GM19023 (cell line): ENCODE data around the gene TTC28.

Experiments
- ATAC-seq: cut with Tn5 transposase; IDR thresholded peaks from one replicate; pipeline ENCODE4 v1.9.1; 2021; ENCODE audit warnings: mild to moderate bottlenecking, moderate library complexity; ENCODE audit not compliant: unreplicated experiment

TTC28 gene

DNA sequence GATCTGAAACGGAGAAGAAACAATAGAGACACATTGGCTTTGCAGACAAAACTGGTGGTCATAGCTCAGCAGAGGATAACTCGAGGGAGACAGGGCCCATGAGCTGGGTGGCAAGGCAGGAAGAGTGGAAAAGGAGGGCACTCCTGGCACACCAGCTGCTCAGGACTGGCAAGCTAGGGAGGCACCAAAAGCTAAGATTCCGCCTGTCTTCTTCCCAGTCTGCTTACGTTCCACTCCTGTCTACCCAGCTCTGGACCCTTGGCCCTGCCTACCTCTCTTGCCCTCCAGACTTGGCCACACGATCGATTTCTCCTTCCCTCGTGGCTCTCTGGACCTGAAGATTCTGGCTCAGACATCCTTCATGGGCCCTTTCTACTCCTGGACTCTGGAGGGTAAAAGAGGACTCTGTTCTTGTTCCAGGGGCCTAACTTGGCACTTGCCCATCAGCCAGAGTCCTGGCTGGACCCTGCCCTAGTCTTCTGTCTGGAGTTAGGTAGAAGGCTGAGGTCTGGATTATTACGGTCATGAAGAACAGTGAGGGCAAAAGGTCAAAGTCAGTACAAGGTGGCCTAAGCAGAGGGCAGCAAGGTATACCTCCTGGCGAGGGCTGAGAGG, 645.4 kb downstream of the TTC28 start:
- no peak for ATAC-seq

DNA sequence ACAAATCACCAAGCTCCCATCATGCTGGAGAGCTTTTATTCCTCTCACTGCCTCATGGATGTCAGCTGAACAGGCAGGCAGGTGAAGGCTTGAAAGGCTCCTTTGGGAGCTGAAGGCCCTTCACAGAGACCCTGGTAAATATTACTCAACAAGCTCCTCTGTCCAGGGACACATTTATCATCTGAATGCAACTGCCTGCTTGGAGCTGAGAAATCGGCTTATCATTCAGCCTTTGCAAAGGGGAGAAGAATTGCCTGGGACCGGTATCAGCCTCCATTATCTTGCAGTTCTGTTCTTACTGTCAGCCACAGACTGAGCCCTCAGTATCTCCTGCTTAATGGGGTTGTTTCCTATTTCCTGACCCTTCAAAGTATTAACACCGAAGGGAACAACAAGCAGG, 646.8 kb downstream of the TTC28 start:
- no peak for ATAC-seq

DNA sequence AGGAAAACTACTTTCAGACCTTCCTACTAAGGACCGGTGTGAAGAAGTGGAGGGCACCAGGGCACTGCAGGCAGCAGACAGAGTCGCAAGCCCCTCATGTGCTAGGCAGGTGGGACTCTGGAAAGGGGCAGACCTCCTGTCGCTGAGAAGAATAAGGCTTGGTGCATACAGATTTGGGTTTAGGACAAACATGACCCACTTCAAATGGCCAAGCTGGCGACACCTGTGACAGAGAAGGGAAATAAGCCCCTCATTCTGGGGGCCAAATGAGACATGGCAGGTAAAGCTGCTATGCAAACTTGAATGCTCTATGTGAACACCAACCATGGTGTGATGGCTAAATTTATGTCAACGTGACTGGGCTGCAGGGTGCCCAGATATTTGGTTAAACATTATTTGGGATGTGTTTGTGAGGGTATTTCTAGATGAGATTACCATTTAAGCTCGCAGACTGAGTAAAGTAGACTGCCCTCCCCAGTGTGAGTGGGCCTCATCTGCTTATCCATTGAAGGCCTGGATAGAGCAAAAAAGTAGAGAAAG, 648.2 kb downstream of the TTC28 start:
- no peak for ATAC-seq

DNA sequence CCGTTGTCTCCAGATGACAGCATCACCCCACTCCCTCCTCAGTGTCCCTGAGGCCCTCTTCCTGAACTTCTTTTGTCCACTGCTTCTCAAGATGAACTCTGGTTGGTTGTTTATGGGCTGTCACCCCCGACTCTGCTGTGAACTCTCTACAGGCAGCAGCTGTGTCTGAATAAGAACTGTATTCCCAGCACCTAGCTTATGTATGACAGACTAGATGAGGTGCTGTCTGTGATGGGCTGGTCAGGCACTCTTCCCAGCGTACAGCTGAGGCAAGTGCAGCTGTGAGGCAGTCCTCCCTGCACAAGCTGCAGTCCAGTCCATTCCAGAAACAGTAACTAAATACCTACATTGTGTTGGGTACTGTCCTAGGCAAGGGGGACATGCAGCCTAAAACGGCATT, 649.2 kb downstream of the TTC28 start:
- ATAC-seq: no peak

DNA sequence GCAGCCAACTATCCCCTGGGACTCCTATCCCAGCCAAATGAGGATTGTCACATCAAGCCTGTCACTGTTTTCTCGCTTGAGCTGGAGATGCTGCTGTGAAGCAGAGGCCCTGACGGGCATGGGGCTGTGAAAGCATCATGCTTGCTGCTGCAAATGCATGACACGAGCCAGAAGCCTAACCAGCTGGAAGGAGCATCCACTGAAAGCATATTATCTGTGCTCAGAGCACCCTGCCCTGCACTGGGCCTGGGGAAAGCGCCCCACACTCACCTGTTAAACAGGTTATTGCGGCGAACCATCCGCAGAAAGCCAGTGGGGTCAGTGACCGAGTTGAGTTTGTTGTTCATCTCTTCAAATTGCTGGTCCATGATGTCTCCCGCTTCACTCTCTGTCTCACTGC, 649.7 kb downstream of the TTC28 start:
- ATAC-seq: no peak

DNA sequence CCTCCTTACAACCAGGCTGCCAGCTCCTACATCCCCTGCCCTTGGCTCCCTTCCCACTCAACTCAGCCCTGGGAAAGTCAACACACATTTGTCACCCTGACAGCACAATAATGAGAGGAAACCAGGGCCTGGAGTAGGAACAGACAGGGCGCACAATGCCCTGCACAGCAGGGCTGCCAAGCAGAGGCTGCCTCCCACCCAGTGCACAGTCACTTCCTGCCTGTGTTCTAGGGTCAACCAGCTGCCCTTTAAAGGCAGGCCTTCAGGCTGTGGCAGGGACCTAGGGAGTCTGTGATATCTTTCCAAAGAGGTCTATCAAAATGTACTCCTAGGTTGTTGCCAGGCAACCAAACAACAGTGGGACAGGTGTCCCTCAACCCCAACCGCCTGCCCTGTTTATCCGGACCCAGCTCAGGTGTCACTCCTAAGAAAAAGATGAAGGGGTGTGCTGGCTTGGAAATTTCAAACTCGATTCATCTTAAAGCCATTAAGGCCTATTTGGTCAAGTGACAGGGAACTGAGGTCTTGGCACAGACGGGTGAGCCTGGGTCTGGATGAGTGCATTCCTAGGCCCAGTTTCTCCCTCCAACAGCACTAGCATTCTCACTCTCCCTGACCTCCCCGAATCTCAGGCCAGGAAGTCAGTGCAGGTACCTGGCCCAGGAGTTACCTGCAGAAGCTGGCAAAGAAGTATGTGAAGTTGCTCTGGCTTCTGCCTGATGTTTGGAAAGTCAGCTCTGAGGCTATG, 650.3 kb downstream of the TTC28 start:
- no peak for ATAC-seq

DNA sequence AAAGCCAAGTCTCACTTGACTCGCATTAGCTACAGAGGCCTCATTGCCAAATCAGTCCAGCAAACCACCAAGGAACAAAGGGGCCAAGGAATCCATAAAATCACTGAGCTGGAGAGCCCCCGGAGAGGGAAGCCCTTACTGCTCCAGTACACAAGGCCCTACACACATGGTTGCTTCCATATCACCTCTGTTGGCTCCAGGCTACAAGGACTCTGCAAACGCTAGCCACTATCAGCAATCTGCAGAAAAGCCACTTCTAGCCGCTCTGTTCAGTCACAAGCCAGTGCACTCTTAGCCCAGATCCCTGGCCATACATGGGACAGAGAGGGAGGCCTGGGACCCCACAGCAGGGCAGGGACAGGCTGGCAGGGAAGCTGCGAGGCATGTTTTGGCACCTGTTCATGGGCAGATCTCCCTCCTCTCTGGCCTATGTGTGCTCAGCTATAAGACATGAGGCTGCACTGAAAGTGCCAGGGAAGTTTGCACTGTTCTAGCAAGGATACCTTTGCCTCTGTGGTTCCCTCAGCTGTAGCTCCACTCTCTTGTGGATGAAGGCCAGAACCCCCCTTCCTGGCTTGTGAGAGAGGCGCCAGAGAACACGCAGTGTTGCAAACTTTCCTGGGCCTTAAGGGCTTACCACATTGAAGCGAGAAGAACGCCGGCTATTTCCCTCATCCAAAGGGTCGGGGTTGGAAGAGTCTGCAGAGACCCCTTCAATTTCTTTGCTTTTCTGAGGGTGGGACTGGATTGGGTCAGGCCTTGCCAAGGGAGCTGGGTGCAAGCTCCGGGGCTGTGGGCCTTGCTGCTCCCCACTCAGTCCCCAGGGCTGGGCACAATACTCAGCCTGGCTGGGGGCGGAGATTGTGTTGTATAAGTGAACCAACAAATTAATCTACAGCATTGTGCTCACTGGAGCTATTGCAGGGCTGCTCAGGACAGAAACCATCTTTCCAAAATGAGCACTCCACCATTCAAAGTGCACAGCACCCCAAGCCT, 651.9 kb downstream of the TTC28 start:
- ATAC-seq: no peak

DNA sequence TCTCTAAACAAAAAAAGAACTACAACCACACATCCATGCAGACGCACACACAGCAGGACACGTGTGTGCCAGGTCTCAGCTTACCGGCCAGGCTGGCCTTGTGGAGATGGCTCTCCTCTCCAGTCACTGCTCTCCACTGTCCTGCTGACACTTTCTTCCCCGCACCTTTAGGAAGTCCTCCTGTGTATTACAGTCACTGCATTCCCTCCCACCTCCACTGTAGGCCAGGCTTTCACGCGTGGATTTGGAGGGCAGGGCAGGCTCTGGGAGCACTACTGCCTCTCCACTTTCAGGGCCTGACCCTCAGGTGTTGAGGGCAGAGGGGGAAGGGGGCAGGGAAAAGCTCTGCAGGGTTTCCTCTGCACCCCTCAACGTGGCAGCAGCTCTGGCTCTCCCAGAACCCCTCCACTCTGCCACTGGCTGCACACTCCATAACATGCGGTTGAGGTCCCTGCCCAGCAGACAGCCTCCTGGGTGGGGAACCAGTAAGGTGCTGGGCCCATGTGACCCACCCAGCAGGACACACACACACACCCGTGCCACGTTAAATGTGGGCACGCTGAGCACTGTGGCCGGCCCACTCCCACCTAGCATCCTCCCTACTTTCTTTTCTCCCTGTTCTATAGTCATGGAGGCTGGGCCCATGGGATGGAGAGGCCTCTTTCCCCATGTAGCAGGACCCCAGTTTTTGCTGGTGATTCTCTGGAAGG, 653.6 kb downstream of the TTC28 start:
- no peak for ATAC-seq

DNA sequence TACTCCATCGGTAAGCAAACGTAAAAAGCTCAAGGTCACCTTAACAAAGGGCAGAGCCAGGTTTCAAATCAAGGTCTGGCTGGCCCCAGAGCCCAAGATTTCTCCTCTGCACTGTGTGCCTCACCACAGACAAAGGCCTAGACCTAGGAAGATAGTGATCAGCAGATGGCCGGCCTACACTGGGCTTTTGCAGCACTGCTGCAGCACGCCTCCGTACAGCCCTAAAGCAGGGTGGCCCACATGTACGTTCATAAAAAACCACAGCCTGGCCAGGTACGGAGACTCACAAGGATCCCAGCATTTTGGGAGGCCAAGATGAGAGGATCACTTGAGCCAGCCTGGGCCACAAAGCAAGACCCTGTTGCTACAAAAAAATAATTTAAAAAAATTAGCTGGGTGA, 654.3 kb downstream of the TTC28 start:
- ATAC-seq: no peak

DNA sequence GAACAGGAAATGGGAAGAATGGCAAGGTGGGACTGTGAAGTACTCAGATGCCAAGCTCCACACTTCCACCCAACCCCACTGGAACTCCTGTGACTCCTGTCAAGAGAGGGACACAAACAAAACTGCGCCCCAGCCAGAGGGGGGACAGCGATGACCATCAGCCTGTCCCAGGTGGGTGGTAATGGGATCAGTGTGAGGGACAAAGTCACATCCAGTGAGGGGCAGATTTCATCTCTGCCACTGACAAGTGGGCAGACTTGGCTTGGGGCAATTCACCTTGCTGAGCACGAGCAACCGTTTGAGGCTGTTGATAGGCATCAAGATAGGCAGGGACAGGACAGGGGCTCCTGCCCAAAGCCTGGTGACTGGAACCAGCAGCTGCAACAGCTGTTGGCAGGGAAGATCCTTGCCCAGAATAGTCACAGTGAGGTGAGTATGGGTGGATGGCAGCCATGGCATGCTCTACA, 655.2 kb downstream of the TTC28 start:
- ATAC-seq: no peak

DNA sequence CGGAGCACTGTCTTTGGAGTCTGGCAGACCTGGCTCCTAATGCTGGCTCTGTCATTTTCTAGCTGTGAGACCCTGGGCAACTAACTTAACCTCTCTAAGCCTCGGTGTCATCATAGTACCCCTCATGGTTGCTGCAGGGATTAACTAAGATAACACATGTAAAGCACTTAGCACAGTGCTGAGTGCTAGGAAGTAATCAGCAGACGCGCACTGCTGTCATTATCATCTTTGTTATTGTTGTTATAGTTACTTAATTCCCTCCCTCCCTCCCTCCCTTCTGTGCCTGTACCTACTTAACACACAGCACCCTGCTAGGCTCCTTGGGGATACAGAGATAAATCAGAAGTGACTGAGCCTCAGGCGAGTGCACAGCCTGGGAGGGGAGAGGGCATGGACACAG, 655.9 kb downstream of the TTC28 start:
- no peak for ATAC-seq

DNA sequence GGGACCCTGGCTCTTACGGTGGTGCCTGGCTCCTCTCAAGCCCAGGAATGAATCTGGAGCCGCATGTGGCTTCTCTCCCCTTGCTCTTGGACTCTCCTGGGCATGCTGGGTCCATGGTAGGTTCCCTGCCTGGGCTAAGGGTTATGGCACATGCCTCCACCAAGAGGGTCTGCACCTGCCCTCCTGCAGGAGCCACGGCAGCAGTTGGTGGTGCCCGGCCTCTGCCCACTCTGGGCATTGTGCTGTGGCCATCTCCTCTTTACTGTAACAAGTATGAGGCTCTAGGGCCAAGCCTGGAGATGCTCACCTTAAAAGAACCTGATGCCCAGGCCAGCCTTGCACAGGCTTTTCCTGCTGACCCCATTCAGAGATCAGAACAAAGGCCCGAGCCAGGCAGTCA, 656.6 kb downstream of the TTC28 start:
- ATAC-seq: no peak

DNA sequence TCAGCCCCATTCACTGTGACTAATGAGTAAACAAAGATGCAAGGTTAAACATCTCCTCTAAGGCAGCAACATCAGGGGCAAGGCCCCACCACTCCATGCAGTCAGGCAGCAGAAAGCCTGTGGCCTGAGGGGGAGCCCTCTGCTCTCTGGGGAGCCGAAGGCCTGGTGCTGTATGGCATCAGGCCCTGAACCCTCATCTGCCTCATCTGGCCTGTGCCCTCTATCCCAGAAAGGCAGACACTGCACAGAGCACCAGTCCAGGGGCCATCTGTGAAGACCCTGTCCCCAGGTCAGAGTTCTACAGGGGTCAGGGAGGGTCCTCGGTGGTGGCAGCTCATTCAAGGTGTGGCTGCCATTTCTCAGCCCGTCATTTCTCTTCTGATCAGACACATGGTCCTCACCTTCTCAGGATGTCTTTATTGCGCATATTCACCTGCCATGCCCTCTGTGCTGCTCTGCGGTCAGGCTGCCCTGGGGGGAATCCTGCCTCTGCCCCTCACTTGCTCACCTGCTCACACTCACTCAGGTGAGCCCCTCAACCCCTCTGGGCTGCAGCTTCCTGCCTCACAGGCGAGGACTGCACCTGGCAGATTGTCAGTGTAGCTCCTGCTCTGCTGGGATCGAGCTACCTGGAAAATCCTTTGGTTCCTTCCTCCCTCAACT, 657.5 kb downstream of the TTC28 start:
- no peak for ATAC-seq

DNA sequence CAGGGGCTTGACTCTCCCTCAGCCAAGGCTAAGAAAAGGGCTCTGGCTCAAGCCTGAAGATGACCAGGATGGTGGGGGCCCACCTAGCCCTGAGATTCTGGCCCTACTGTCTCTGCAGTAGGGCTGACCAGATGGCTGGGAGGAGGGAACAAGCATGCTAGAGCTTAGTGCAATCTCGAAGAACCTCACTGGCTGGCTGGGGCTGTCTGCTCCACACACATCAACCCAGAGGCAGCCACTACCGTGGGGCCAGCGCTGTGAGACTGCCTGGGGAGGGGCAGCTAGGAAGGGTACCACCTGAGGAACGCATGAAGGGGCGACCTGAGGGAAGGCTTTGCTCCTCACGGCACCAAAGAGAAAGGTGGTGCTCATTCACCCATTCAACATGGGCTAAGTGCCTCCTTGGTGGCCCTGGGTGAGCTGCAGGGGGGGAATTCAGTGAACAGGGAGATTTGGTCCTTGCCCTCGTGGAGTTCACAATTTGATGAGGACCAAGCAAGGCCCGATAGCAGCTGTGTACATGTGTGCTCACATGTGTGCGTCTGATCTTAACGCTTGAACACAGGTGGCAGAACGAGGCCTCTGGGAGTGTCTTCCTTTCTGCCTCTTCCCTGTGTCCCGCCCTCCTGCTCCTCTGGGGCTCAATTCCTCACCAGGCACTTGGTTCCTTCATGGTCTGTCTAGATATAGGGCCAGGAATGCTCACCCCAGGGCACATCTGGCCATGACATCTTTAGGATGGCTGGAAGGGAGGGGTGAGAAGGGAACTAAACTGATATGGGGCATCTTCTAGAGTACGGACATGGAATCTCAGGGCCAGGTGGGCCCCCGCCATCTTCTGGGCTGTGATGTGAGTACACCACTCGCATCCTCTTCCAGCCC, 658.3 kb downstream of the TTC28 start:
- ATAC-seq: no peak

DNA sequence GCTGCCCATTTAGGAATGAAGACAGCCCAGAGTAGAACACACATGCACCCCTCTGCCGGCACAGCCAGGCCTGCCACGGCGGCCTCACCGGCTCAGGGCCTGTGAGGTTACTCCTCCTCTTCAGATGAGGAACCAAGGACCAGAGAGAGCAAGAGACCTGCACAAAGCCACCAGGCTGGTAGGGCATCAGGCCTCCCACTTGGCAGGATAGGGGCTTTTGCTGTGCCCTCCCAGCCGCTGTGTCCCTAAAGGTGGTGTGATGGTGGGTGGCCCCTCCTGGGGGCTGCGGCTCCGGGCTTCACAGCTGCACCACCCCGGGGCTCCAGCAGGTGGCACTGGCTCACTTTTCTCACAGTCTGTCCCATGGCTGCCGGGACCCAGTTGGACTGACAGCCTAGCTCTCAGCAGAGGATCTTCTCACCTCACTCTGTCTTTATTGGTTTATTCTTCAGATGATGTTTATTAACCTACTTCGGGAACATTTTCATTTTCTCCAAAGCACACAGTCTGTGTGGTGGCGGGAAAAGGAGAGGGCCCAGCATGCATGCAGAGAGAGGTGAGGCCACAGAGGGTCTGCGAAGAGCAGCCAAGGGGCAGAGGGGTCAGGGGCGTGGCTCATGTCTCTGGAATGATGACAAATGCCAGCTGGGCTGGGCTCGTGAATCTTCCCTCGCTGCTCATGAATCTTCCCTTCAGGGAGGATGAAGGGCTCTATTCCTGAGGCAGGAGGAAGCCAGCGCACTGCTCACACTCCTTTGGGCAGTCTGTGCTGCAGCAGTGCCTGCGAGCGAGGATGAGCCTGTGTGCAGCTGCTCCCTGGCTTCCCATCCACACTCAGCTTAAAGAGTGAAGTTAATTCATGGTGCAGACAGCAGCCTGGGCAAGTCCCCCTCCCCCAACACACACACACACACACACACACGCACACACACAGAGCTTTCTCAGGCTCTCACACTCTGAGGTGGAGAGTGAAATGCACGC, 659.5 kb downstream of the TTC28 start:
- no peak for ATAC-seq

DNA sequence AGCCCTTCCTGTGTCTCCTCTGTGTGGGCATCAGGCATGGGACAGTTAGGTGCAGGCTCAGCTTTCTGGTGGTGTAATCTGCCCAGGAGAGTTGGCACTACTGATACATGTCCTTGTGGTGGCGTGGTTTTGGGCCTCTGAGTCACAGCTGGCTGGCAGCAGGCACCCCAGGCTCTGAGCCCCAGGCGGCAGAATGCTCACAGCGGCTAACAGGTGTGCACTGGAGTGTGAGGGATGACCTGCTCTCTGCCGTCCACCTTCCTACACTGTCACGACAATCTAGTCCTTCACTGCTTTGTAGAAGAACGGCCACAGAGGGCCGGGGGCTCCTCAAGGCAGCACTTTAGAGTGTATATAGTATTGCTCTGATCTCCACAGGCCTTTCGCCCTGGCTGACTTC, 660.3 kb downstream of the TTC28 start:
- no peak for ATAC-seq

DNA sequence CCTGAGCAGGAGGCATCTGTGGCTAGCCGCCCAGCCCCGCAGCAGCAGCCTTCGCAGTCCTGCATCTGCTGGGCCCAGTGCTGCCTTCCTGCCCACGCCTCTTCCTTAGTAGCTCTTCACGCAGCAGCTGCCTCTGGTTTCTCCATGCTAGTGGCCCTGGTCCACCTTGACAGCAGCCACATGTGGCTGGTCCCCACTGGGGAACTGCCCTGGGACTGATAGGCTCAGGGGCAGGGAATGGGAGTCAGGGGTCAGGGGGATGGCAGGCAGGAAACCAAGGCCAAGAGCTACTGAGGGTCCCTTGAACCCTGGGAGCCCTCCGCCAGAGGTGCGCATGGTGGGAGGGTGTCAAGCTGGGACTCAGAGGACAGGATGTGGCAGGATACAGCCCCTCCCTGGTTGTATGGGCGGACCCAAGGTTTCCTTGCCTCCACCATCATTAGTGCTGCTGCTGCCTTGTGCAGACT, 661.1 kb downstream of the TTC28 start:
- ATAC-seq: no peak

DNA sequence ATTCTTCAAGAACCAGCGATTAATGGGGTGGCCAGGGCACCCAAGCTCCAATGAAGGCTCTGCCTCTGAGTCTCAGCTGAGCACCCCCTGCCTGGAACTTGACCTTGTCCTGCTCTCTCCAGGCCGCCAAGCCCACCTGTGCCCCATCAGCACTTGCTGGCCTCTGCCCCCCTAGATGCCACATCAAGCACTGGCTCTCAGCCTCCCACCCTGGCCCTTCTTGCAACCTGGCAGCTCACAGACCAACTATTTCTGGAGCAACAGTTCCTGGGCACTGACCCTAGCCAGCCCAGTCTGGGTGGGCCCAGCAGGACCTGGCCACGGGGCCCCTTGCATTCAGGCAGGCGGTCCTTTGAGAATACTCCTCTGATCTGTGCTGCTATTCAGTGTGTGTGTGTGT, 661.8 kb downstream of the TTC28 start:
- ATAC-seq: no peak
